Peyer's patch (tissue), 4 donors: ENCODE results near the gene ARHGAP31.

Source experiments
- POLR2A ChIP-seq, 2 donors: fragments of 450-650 bp; IDR thresholded peaks; one replicate each; pipeline ENCODE4 v1.5.1; 2017; ENCODE audit warnings: antibody characterized with exemption in 2 of 2, mild to moderate bottlenecking in 2 of 2, moderate library complexity in 2 of 2
- TF ChIP-seq, protein P1 (sequence below), 6 experiments: fragments of 450-650 bp in 4 of 6; fragments of 200-600 bp in 2 of 6; sonication (generic) in 1 of 6; IDR thresholded peaks; one replicate each; pipeline ENCODE4 v1.5.1; 2017 to 2019; ENCODE audit warnings: antibody characterized with exemption in 6 of 6, mild to moderate bottlenecking in 3 of 6, moderate library complexity in 1 of 6

DNA sequence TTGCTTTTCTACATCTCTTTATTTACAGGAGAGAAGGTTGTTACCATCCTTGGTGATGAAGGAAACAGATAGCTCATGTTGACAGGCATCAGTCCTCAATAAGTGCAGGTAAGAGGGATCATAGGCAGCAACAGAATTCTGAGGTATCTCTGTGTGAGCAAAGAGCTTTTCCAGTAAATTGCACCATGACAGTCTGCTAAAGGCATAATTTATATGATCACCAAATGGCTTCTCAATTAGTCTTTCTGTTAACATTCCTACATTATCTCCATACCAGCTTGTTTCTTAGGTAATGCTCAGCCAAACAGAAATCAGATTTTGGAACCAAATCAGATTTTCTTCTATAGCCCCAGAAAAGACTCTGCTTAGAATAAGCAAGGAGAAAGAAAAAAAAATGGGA is 3.6 kb upstream of the ARHGAP31 start:
- TF ChIP-seq, protein P1, sequence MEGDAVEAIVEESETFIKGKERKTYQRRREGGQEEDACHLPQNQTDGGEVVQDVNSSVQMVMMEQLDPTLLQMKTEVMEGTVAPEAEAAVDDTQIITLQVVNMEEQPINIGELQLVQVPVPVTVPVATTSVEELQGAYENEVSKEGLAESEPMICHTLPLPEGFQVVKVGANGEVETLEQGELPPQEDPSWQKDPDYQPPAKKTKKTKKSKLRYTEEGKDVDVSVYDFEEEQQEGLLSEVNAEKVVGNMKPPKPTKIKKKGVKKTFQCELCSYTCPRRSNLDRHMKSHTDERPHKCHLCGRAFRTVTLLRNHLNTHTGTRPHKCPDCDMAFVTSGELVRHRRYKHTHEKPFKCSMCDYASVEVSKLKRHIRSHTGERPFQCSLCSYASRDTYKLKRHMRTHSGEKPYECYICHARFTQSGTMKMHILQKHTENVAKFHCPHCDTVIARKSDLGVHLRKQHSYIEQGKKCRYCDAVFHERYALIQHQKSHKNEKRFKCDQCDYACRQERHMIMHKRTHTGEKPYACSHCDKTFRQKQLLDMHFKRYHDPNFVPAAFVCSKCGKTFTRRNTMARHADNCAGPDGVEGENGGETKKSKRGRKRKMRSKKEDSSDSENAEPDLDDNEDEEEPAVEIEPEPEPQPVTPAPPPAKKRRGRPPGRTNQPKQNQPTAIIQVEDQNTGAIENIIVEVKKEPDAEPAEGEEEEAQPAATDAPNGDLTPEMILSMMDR (IDR thresholded peaks at IDR 0.05) = no peak
- TF ChIP-seq POLR2A (IDR thresholded peaks at IDR 0.05) = no peak
